CD4-positive, alpha-beta T cell treated with Interleukin-6 for 4 hours (primary cell): ENCODE results near the gene DOCK8.

Experiments
- DNase-seq: peaks from one replicate; pipeline ENCODE4 v3.0.0-alpha.2; 2020; ENCODE audit warnings: mixed read lengths

The DOCK8 gene

GRCh38 chr9:270657-271237 is 56.1 kb downstream of the DOCK8 start:
- no peak for DNase-seq

- peak; percentile 81 for DNase-seq
Measured at GRCh38 chr9:272251-273213, 57.9 kb downstream of the DOCK8 start.

GRCh38 chr9:274406-274805 is 59.7 kb downstream of the DOCK8 start:
- no peak for DNase-seq

GRCh38 chr9:277601-278295 is 63.1 kb downstream of the DOCK8 start:
- no peak for DNase-seq

- DNase-seq, result peak; percentile 54
Measured at GRCh38 chr9:278651-279050, 64.0 kb downstream of the DOCK8 start.

GRCh38 chr9:279674-280073 is 65.0 kb downstream of the DOCK8 start:
- DNase-seq, result no peak

GRCh38 chr9:281741-282645 is 67.3 kb downstream of the DOCK8 start:
- peak; percentile 39 for DNase-seq

GRCh38 chr9:286071-286740 is 71.5 kb downstream of the DOCK8 start:
- DNase-seq, result no peak

GRCh38 chr9:289121-289520 is 74.5 kb downstream of the DOCK8 start:
- DNase-seq, result no peak

GRCh38 chr9:292915-293314 is 78.2 kb downstream of the DOCK8 start:
- no peak for DNase-seq

GRCh38 chr9:295576-295975 is 80.9 kb downstream of the DOCK8 start:
- no peak for DNase-seq

GRCh38 chr9:296411-296810 is 81.7 kb downstream of the DOCK8 start:
- no peak for DNase-seq

- DNase-seq, result peak; percentile 43
Measured at GRCh38 chr9:297104-297972, 82.7 kb downstream of the DOCK8 start.

- no peak for DNase-seq
Measured at GRCh38 chr9:303502-303901, 88.8 kb downstream of the DOCK8 start.

- no peak for DNase-seq
Measured at GRCh38 chr9:304106-304505, 89.4 kb downstream of the DOCK8 start.

GRCh38 chr9:304519-305185 is 90.0 kb downstream of the DOCK8 start:
- peak; percentile 15 for DNase-seq

- peak; percentile 63 for DNase-seq
Measured at GRCh38 chr9:306907-307306, 92.2 kb downstream of the DOCK8 start.

- DNase-seq, result no peak
Measured at GRCh38 chr9:311841-312240, 97.2 kb downstream of the DOCK8 start.

GRCh38 chr9:312596-313320 is 98.1 kb downstream of the DOCK8 start:
- no peak for DNase-seq
